ENCODE data around the gene HYAL3.

The HYAL3 gene

DNA sequence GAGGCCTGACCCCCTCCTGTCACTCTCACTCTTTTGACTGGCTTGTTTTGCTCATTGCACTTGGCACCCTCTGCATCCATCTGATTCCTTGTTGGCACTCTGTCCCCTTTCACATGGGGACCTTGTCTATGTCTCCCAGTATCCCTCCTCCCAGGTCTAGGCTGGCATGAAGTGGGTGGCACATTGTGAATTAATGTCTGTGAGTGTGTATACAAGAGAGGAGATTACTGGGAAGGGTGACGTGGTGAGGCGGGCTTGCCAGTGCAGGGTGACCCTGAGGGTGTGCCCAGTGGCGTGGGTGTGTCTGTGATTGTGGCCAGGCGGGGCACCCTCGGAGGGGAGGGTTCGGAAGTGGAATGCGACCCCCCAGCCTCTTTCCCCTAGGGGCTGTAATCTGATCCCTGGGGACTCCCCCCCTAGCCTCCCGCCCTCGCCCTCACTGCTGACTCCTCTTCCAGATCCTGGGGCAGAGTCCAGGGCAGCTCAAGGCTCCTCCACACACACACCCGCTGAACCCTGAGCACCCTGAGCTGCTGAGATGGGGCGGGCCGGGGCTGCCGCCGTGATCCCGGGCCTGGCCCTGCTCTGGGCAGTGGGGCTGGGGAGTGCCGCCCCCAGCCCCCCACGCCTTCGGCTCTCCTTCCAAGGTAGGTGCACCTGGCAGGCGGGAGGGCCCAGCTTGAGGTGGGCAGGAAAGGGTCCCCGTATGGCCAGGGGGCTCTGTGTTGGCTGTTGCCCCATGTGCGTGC is 30.3 kb downstream of the HYAL3 start, which contains the start of gene SEMA3B:
SEMA3B (plus strand) TSS at position 445 of the 749 bp plus-strand sequence; CDS start at position 539, 94 bp downstream.
- TF ChIP-seq, protein P1, sequence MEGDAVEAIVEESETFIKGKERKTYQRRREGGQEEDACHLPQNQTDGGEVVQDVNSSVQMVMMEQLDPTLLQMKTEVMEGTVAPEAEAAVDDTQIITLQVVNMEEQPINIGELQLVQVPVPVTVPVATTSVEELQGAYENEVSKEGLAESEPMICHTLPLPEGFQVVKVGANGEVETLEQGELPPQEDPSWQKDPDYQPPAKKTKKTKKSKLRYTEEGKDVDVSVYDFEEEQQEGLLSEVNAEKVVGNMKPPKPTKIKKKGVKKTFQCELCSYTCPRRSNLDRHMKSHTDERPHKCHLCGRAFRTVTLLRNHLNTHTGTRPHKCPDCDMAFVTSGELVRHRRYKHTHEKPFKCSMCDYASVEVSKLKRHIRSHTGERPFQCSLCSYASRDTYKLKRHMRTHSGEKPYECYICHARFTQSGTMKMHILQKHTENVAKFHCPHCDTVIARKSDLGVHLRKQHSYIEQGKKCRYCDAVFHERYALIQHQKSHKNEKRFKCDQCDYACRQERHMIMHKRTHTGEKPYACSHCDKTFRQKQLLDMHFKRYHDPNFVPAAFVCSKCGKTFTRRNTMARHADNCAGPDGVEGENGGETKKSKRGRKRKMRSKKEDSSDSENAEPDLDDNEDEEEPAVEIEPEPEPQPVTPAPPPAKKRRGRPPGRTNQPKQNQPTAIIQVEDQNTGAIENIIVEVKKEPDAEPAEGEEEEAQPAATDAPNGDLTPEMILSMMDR (IDR thresholded peaks at IDR 0.05; ENCODE audit: low read depth, low read length, poor library complexity, severe bottlenecking) = no peak
- TF ChIP-seq EZH2phosphoT487 (IDR thresholded peaks at IDR 0.05; ENCODE audit: borderline replicate concordance, low read length) = no peak
- Histone ChIP-seq H3K36me3 (ENCODE audit: control insufficient read depth, low read length) (no peaks in the 10 kb centered on the region), H3K9me2 (replicated peaks; ENCODE audit: control insufficient read depth, low read length) (no peaks in the 10 kb centered on the region), H3K27ac (ENCODE audit: low read depth, low read length) (no peak within 1 kb of the TSS), H3K4me1 (ENCODE audit: control insufficient read depth, low read length) (peaks cover 7% of the 10 kb centered on the region), H3F3A (ENCODE audit: control insufficient read depth, insufficient read depth) (no peaks in the 10 kb centered on the region), H4K20me1 (ENCODE audit: control insufficient read depth, insufficient read depth, low read depth, low read length) (no peaks in the 10 kb centered on the region), H3K9me3 (ENCODE audit: control insufficient read depth, insufficient read depth, low read length) (no peaks in the 10 kb centered on the region), H3K4me2 (ENCODE audit: low read length) (no peak within 1 kb of the TSS), H3K79me2 (ENCODE audit: control insufficient read depth, low read length) (no peaks in the 10 kb centered on the region), H3K4me3 (ENCODE audit: low read length) (no peak within 1 kb of the TSS), H3K27me3 (ENCODE audit: control insufficient read depth, low read length) (peaks cover 44% of the 10 kb centered on the region)

DNA sequence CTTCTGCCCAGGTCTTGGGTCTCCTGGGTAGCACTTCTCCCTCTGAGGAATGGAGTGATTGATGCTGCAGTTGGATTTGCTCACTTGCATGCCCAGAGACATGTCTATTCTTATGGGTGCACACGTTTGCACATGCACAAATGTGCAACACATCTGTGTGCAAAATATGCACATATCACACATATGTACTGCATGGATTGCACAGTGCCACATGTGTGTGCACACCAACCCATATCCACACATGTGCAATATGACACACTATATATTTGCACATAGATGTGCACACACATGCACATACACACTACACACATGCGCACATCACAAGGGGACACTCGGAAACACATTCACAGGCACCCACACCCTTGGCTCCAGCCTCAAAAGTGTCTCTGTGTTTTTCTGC is 30.9 kb downstream of the HYAL3 start:
- Histone ChIP-seq H3K9me2 (replicated peaks; ENCODE audit: control insufficient read depth, low read length) (no peaks in the 10 kb centered on the region), H4K20me1 (ENCODE audit: control insufficient read depth, insufficient read depth, low read depth, low read length) (no peaks in the 10 kb centered on the region), H3K79me2 (ENCODE audit: control insufficient read depth, low read length) (no peaks in the 10 kb centered on the region), H3K36me3 (ENCODE audit: control insufficient read depth, low read length) (no peaks in the 10 kb centered on the region), H3K4me1 (ENCODE audit: control insufficient read depth, low read length) (peaks cover 5% of the 10 kb centered on the region), H3K27ac (ENCODE audit: low read depth, low read length) (no peak overlapping the region), H3K4me3 (ENCODE audit: low read length) (no peak overlapping the region), H3K9me3 (ENCODE audit: control insufficient read depth, insufficient read depth, low read length) (no peaks in the 10 kb centered on the region), H3K27me3 (ENCODE audit: control insufficient read depth, low read length) (peaks cover 39% of the 10 kb centered on the region), H3K4me2 (ENCODE audit: low read length) (no peak overlapping the region), H3F3A (ENCODE audit: control insufficient read depth, insufficient read depth) (no peaks in the 10 kb centered on the region)
- no peak for TF ChIP-seq EZH2phosphoT487 (IDR thresholded peaks at IDR 0.05; ENCODE audit: borderline replicate concordance, low read length)
- TF ChIP-seq, protein P1 (IDR thresholded peaks at IDR 0.05; ENCODE audit: low read depth, low read length, poor library complexity, severe bottlenecking) = no peak

DNA sequence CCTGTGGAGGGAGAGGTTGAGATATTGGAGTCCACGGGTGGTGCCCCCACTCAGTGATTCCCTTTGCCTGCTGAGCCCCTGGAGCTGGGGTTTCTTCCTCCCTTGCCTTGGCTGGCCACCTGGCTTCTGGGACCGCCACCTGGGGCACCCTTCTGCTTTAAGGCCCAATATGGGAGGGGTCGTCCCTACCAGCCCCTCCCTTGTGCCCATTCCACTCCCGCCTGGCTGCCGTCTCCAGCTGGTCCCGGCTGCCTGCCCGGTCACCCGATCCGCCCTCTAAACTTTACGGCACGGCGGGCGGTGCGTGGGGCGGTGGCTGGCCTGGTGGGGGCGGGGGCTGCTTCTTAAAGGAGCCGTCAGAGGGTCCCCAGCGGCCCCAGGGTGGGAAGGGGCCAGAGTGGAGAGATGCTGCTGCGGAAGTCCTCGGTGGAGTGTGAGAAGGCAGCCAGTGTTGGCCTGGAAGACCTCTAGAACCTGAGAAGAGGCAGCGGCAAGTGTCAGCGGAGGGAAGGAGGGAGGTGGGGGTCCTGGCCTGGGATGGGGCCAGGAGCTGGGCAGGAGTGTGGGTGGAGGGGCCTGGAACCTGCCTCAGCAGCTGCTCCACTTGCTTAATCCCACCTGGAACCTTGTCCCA is 31.8 kb downstream of the HYAL3 start:
- Histone ChIP-seq H3K4me2 (ENCODE audit: low read length) (no peak overlapping the region), H4K20me1 (ENCODE audit: control insufficient read depth, insufficient read depth, low read depth, low read length) (no peaks in the 10 kb centered on the region), H3K9me2 (replicated peaks; ENCODE audit: control insufficient read depth, low read length) (no peaks in the 10 kb centered on the region), H3K27me3 (ENCODE audit: control insufficient read depth, low read length) (peaks cover 35% of the 10 kb centered on the region), H3F3A (ENCODE audit: control insufficient read depth, insufficient read depth) (no peaks in the 10 kb centered on the region), H3K79me2 (ENCODE audit: control insufficient read depth, low read length) (no peaks in the 10 kb centered on the region), H3K27ac (ENCODE audit: low read depth, low read length) (no peak overlapping the region), H3K9me3 (ENCODE audit: control insufficient read depth, insufficient read depth, low read length) (no peaks in the 10 kb centered on the region), H3K36me3 (ENCODE audit: control insufficient read depth, low read length) (no peaks in the 10 kb centered on the region), H3K4me3 (ENCODE audit: low read length) (no peak overlapping the region), H3K4me1 (ENCODE audit: control insufficient read depth, low read length) (no peaks in the 10 kb centered on the region)
- TF ChIP-seq, protein P1 (IDR thresholded peaks at IDR 0.05; ENCODE audit: low read depth, low read length, poor library complexity, severe bottlenecking) = no peak
- no peak for TF ChIP-seq EZH2phosphoT487 (IDR thresholded peaks at IDR 0.05; ENCODE audit: borderline replicate concordance, low read length)
